Neural progenitor cell (in vitro differentiated cells): ENCODE measurements around the gene POLDIP3. TPM values are rescaled to one million over a fixed set of nuclear protein-coding genes. Genes with fewer than 3 reads are reported as not detected.

ENCODE experiments used
- DNase-seq: peaks from one replicate; pipeline ENCODE4 v3.0.0-alpha.2; 2016; ENCODE audit warnings: low spot score
- H2AFZ ChIP-seq: fragments of 200-600 bp; sonication (generic); replicated peaks from 2 replicates; pipeline ENCODE4 v1.6.1; 2016; ENCODE audit warnings: antibody characterized with exemption
- H3F3A ChIP-seq: fragments of 200-600 bp; sonication (generic); 2 replicates; pipeline ENCODE4 v1.6.1; 2016; ENCODE audit warnings: antibody characterized with exemption, low read depth
- H3K27ac ChIP-seq: fragments of 200-600 bp; sonication (generic); 2 replicates; pipeline ENCODE4 v1.5.1; 2016; ENCODE audit warnings: mild to moderate bottlenecking
- H3K27me3 ChIP-seq: fragments of 200-600 bp; sonication (generic); 2 replicates; pipeline ENCODE4 v1.6.1; 2016; ENCODE audit warnings: mild to moderate bottlenecking, moderate library complexity
- H3K36me3 ChIP-seq: fragments of 200-600 bp; sonication (generic); 2 replicates; pipeline ENCODE4 v1.5.1; 2016
- H3K4me1 ChIP-seq: fragments of 200-600 bp; sonication (generic); 2 replicates; pipeline ENCODE4 v1.6.1; 2016; ENCODE audit warnings: mixed run types
- H3K4me2 ChIP-seq: fragments of 200-600 bp; sonication (generic); 2 replicates; pipeline ENCODE4 v1.6.1; 2016
- H3K4me3 ChIP-seq: fragments of 200-600 bp; sonication (generic); 2 replicates; pipeline ENCODE4 v1.5.1; 2016
- H3K79me2 ChIP-seq: fragments of 200-600 bp; sonication (generic); 2 replicates; pipeline ENCODE4 v1.6.1; 2016; ENCODE audit warnings: low read depth
- H3K9ac ChIP-seq: fragments of 200-600 bp; sonication (generic); 2 replicates; pipeline ENCODE4 v1.6.1; 2016
- H3K9me3 ChIP-seq: fragments of 200-600 bp; sonication (generic); 2 replicates; pipeline ENCODE4 v1.5.1; 2016; ENCODE audit warnings: low read depth
- H4K20me1 ChIP-seq: fragments of 200-600 bp; sonication (generic); 2 replicates; pipeline ENCODE4 v1.6.1; 2016; ENCODE audit warnings: low read depth
- H3K27ac Mint-ChIP-seq: 3 replicates; pipeline ENCODE4 v1.8.0; 2021; ENCODE audit warnings: mixed read lengths
- H3K27me3 Mint-ChIP-seq: 2 replicates; pipeline ENCODE4 v1.8.0; 2022; ENCODE audit warnings: low read depth, mild to moderate bottlenecking, inconsistent platforms, moderate library complexity, mixed read lengths; ENCODE audit not compliant: insufficient read depth
- H3K36me3 Mint-ChIP-seq: 3 replicates; pipeline ENCODE4 v1.8.0; 2021; ENCODE audit warnings: mixed read lengths
- H3K4me1 Mint-ChIP-seq: 3 replicates; pipeline ENCODE4 v1.8.0; 2021; ENCODE audit warnings: mixed read lengths
- H3K4me3 Mint-ChIP-seq: 3 replicates; pipeline ENCODE4 v1.8.0; 2021; ENCODE audit warnings: mild to moderate bottlenecking, moderate library complexity, mixed read lengths
- H3K9me3 Mint-ChIP-seq: 3 replicates; pipeline ENCODE4 v1.8.0; 2020; ENCODE audit warnings: mixed read lengths
- CTCF ChIP-seq: fragments of 200-600 bp; sonication (generic); IDR thresholded peaks from 2 replicates; pipeline ENCODE4 v1.5.1; 2017; ENCODE audit warnings: antibody characterized with exemption, mild to moderate bottlenecking
- EZH2 ChIP-seq: fragments of 200-600 bp; sonication (generic); IDR thresholded peaks from 2 replicates; pipeline ENCODE4 v1.6.1; 2017; ENCODE audit warnings: antibody characterized with exemption, mild to moderate bottlenecking, moderate library complexity
- EZH2phosphoT487 ChIP-seq: fragments of 200-600 bp; sonication (generic); IDR thresholded peaks from 2 replicates; pipeline ENCODE4 v1.6.1; 2017; ENCODE audit warnings: antibody characterized with exemption
- total RNA-seq: library from RNA; depleted of rRNA; stranded (reverse); fragments of >200 nt; gene quantifications from 2 replicates; pipeline ENCODE4 v1.2.3, GENCODE V29; 2015; ENCODE audit warnings: low replicate concordance

The POLDIP3 gene
- total RNA-seq, 1 donor from 2014 or later, result 37.8 TPM

GRCh38 chr22:42645938-42646568 is 31.4 kb upstream of the POLDIP3 start:
- Mint-ChIP-seq H3K27ac (no peak overlapping the region), H3K4me1 (peaks cover 16% of the 10 kb centered on the region), H3K9me3 (no peaks in the 10 kb centered on the region), H3K4me3 (no peak overlapping the region), H3K36me3 (no peaks in the 10 kb centered on the region), H3K27me3 (peaks cover 2% of the 10 kb centered on the region)
- Histone ChIP-seq H3K27me3 (no peaks in the 10 kb centered on the region), H3K9ac (no peak overlapping the region), H3K79me2 (peaks cover 73% of the 10 kb centered on the region), H3K4me3 (no peak overlapping the region), H3K27ac (no peak overlapping the region), H2AFZ (no peak overlapping the region), H3K36me3 (no peaks in the 10 kb centered on the region), H3K4me2 (no peak overlapping the region), H4K20me1 (peaks cover 59% of the 10 kb centered on the region), H3K4me1 (peaks cover 15% of the 10 kb centered on the region), H3K9me3 (no peaks in the 10 kb centered on the region), H3F3A (peaks cover 2% of the 10 kb centered on the region)
- no peak for TF ChIP-seq EZH2
- no peak for TF ChIP-seq CTCF
- no peak for TF ChIP-seq EZH2phosphoT487
- no peak for DNase-seq

- Mint-ChIP-seq H3K9me3 (no peaks in the 10 kb centered on the region), H3K4me1 (peaks cover 16% of the 10 kb centered on the region), H3K27ac (peak overlapping the region; percentile 60), H3K36me3 (peaks cover 3% of the 10 kb centered on the region), H3K4me3 (peak overlapping the region; percentile 33), H3K27me3 (peaks cover 6% of the 10 kb centered on the region)
- Histone ChIP-seq H3K36me3 (no peaks in the 10 kb centered on the region), H4K20me1 (peaks cover 59% of the 10 kb centered on the region), H3K79me2 (peaks cover 79% of the 10 kb centered on the region), H3K9ac (no peak overlapping the region), H3K27me3 (no peaks in the 10 kb centered on the region), H3K9me3 (no peaks in the 10 kb centered on the region), H3K4me1 (peaks cover 15% of the 10 kb centered on the region), H3K4me2 (no peak overlapping the region), H2AFZ (no peak overlapping the region), H3K27ac (no peak overlapping the region), H3K4me3 (no peak overlapping the region), H3F3A (no peaks in the 10 kb centered on the region)
- TF ChIP-seq EZH2phosphoT487 (no peak), CTCF (no peak), EZH2 (no peak)
- DNase-seq, result no peak
Observed at GRCh38 chr22:42645341-42645937, 30.8 kb upstream of the POLDIP3 start.

- Mint-ChIP-seq H3K36me3 (peaks cover 3% of the 10 kb centered on the region), H3K27ac (peak overlapping the region; percentile 60), H3K4me3 (peak overlapping the region; percentile 33), H3K27me3 (peaks cover 6% of the 10 kb centered on the region), H3K9me3 (no peaks in the 10 kb centered on the region), H3K4me1 (peaks cover 16% of the 10 kb centered on the region)
- no peak overlapping the region for H3K4me2 ChIP-seq
- no peaks in the 10 kb centered on the region for H3K27me3 ChIP-seq
- TF ChIP-seq EZH2phosphoT487, result no peak
- no peak for TF ChIP-seq CTCF
- TF ChIP-seq EZH2, result no peak
- no peak overlapping the region for H3K27ac ChIP-seq
- H2AFZ ChIP-seq, result no peak overlapping the region
- H3K9me3 ChIP-seq, result no peaks in the 10 kb centered on the region
- DNase-seq, result no peak
- H3F3A ChIP-seq, result no peaks in the 10 kb centered on the region
- peaks cover 59% of the 10 kb centered on the region for H4K20me1 ChIP-seq
- H3K4me1 ChIP-seq, result peaks cover 15% of the 10 kb centered on the region
- H3K36me3 ChIP-seq, result no peaks in the 10 kb centered on the region
- no peak overlapping the region for H3K9ac ChIP-seq
- H3K79me2 ChIP-seq, result peaks cover 85% of the 10 kb centered on the region
- H3K4me3 ChIP-seq, result no peak overlapping the region
Observed at GRCh38 chr22:42644422-42645340, 30.0 kb upstream of the POLDIP3 start.
